ENCODE results near the gene GNA12. TPM values are rescaled to one million over a fixed set of nuclear protein-coding genes. Genes with fewer than 3 reads are reported as not detected.

The GNA12 gene
- total and polyA plus RNA-seq, 10 of the 15 experiments (the other 5 are each of a cell fraction or from before 2014, with no cell fraction given), result 1.9 to 51.8 (median 12.6) TPM

DNA sequence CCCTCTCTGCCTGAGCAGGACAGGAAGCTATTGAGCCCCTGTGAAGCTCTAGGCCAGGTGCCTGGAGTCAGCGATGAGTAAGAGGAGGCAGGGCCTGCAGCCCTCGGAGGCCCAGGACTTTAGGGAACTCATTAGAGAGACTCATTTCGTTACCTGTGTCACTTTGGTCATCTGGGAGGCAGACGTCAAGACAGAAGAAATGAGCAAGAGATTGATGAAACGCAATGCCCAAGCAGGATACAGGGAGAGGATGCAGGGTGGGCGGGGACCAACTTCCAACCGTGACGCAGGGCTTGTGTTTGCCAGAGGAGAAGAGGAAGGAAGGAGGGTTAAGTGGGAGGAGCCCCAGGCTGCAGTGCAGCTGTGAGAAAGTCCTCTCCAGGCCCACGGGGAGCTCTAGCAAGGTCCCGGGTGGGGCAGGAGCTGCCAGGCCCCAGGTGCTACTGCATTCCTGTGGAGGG, 26.4 kb upstream of the GNA12 start:
- intact Hi-C loops (cut with micrococcal nuclease; ENCODE audit: unreplicated experiment), result no loop called here
- TF ChIP-seq ESRRA (IDR thresholded peaks at IDR 0.05; ENCODE audit: low read length), result no peak
- 0 out of 2 replicates have a peak, but pooled peaks have one; percentile 24 for TF ChIP-seq EED (IDR thresholded peaks at IDR 0.05; ENCODE audit: low read depth)
- TF ChIP-seq CREB1 (IDR thresholded peaks at IDR 0.05; ENCODE audit: low read depth), result 0 out of 2 replicates have a peak, but pooled peaks have one; percentile 27
- Histone ChIP-seq H3K27ac (ENCODE audit: control insufficient read depth, insufficient read depth) (no peak overlapping the region), H4K20me1 (ENCODE audit: control insufficient read depth, insufficient read depth) (no peaks in the 10 kb centered on the region; the same call in 1 of the 2 replicates), H3K4me3 (no peak overlapping the region), H3K27me3 (replicated peaks in 1 of 2; ENCODE audit: control insufficient read depth in 2 of 2, insufficient read depth in 2 of 2, low read length in 1 of 2) (no peaks in the 10 kb centered on the region), H2AFZ (ENCODE audit: control insufficient read depth, low read depth, low read length) (peak overlapping the region; percentile 65), H3K79me2 (ENCODE audit: control insufficient read depth, insufficient read depth, low read length) (no peaks in the 10 kb centered on the region), H3K9ac (ENCODE audit: control insufficient read depth, insufficient read depth, low read length) (no peak overlapping the region), H3K9me3 (replicated peaks; ENCODE audit: control insufficient read depth, insufficient read depth, low read length) (no peaks in the 10 kb centered on the region), H3K4me2 (ENCODE audit: control insufficient read depth, insufficient read depth) (no peak overlapping the region), H3K4me1 (ENCODE audit: control insufficient read depth, insufficient read depth, low read length) (peaks cover 4% of the 10 kb centered on the region; the same call in 1 of the 2 replicates), H3K36me3 (ENCODE audit: control insufficient read depth in 2 of 2, insufficient read depth in 2 of 2, low read length in 1 of 2) (no peaks in the 10 kb centered on the region)
- ChIA-PET RAD21 (ENCODE audit: unreplicated experiment) (no interaction called here), POLR2A (no interaction called here), SMC1A (ENCODE audit: uncharacterized antibody, unreplicated experiment) (no interaction called here), CTCF (no interaction called here)
- WGBS (ENCODE audit: insufficient coverage, insufficient replicate concordance, low lambda C conversion rate, missing lambda C conversion rate), result 10% methylated on average over 7 of the region's 10 CpGs
- FAIRE-seq (peak; percentile 35), DNase-seq (ENCODE audit: low read depth, low spot score) (no peak), ATAC-seq (peak; percentile 76)
- in situ Hi-C loops (cut with MboI), result no loop called here
- BruUV-seq (replicated peaks), result no TSS peak

GRCh38 chr7:2869981-2870380, 25.9 kb upstream of the GNA12 start:
- 75% methylated on average over 15 of the region's 15 CpGs for WGBS (ENCODE audit: insufficient coverage, insufficient replicate concordance, low lambda C conversion rate, missing lambda C conversion rate)
- Histone ChIP-seq H3K4me2 (ENCODE audit: control insufficient read depth, insufficient read depth) (no peak overlapping the region), H3K9ac (ENCODE audit: control insufficient read depth, insufficient read depth, low read length) (no peak overlapping the region), H3K9me3 (replicated peaks; ENCODE audit: control insufficient read depth, insufficient read depth, low read length) (no peaks in the 10 kb centered on the region), H3K27ac (ENCODE audit: control insufficient read depth, insufficient read depth) (no peak overlapping the region), H3K4me3 (no peak overlapping the region), H3K27me3 (replicated peaks in 1 of 2; ENCODE audit: control insufficient read depth in 2 of 2, insufficient read depth in 2 of 2, low read length in 1 of 2) (no peaks in the 10 kb centered on the region), H3K4me1 (ENCODE audit: control insufficient read depth, insufficient read depth, low read length) (peaks cover 6% of the 10 kb centered on the region; the same call in 1 of the 2 replicates), H3K36me3 (ENCODE audit: control insufficient read depth in 2 of 2, insufficient read depth in 2 of 2, low read length in 1 of 2) (no peaks in the 10 kb centered on the region), H2AFZ (ENCODE audit: control insufficient read depth, low read depth, low read length) (no peak overlapping the region), H3K79me2 (ENCODE audit: control insufficient read depth, insufficient read depth, low read length) (no peaks in the 10 kb centered on the region), H4K20me1 (ENCODE audit: control insufficient read depth, insufficient read depth) (no peaks in the 10 kb centered on the region; the same call in 1 of the 2 replicates)
- FAIRE-seq (no peak), DNase-seq (ENCODE audit: low read depth, low spot score) (no peak), ATAC-seq (no peak)
- ChIA-PET RAD21 (ENCODE audit: unreplicated experiment) (no interaction called here), CTCF (interaction anchor here (0.8 kb wide), 1 partner anchor 9 kb away, joined by 6 read pairs; no protein-coding TSS in a partner anchor), SMC1A (ENCODE audit: uncharacterized antibody, unreplicated experiment) (no interaction called here), POLR2A (no interaction called here)
- TF ChIP-seq ZNF207 (IDR thresholded peaks at IDR 0.05; ENCODE audit: borderline replicate concordance) (no peak), CEBPB (IDR thresholded peaks at IDR 0.05; ENCODE audit: borderline replicate concordance in 1 of 2, low read depth in 2 of 2, low read length in 2 of 2) (no peak), BMI1 (IDR thresholded peaks at IDR 0.05; ENCODE audit: borderline replicate concordance) (no peak), NR2C2 (IDR thresholded peaks at IDR 0.05; ENCODE audit: borderline replicate concordance, control insufficient read depth, insufficient read length, low read depth) (no peak), ZNF687 (IDR thresholded peaks at IDR 0.05) (no peak), MTA3 (IDR thresholded peaks at IDR 0.05; ENCODE audit: borderline replicate concordance, low read length) (no peak)
- intact Hi-C loops (cut with micrococcal nuclease; ENCODE audit: unreplicated experiment) (loop anchor here (5.0 kb wide), 1 partner anchor 1027 kb away; no protein-coding TSS in a partner anchor), in situ Hi-C loops (cut with MboI) (loop anchor here (10.0 kb wide), 1 partner anchor 1025 kb away; no protein-coding TSS in a partner anchor)
- BruUV-seq (replicated peaks), result no TSS peak
